ENCODE data around the gene ZDHHC11. TPM values are rescaled to one million over a fixed set of nuclear protein-coding genes. Genes with fewer than 3 reads are reported as not detected.

ZDHHC11 gene
- total RNA-seq, 4 donors from 2014 or later = 4.3 to 13.5 (median 10.9) TPM

- H3K36me3 ChIP-seq = no peaks in the 10 kb centered on the region
- peaks cover 7 to 24% (median 18%) of the 10 kb centered on the region in 4 donors for H3K4me1 ChIP-seq
- peaks cover 0 to 56% (median 0%) of the 10 kb centered on the region in 4 donors for H3K27me3 ChIP-seq
- no peak overlapping the region for H3K27ac ChIP-seq (replicated peaks in 1 of 4)
- no peak for DNase-seq (ENCODE audit: extremely low spot score)
- TF ChIP-seq, protein P1, sequence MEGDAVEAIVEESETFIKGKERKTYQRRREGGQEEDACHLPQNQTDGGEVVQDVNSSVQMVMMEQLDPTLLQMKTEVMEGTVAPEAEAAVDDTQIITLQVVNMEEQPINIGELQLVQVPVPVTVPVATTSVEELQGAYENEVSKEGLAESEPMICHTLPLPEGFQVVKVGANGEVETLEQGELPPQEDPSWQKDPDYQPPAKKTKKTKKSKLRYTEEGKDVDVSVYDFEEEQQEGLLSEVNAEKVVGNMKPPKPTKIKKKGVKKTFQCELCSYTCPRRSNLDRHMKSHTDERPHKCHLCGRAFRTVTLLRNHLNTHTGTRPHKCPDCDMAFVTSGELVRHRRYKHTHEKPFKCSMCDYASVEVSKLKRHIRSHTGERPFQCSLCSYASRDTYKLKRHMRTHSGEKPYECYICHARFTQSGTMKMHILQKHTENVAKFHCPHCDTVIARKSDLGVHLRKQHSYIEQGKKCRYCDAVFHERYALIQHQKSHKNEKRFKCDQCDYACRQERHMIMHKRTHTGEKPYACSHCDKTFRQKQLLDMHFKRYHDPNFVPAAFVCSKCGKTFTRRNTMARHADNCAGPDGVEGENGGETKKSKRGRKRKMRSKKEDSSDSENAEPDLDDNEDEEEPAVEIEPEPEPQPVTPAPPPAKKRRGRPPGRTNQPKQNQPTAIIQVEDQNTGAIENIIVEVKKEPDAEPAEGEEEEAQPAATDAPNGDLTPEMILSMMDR (IDR thresholded peaks at IDR 0.05) = no peak
- TF ChIP-seq POLR2AphosphoS5 (IDR thresholded peaks at IDR 0.05) (no peak), POLR2A (IDR thresholded peaks at IDR 0.05; ENCODE audit: low read depth) (no peak), EP300 (IDR thresholded peaks at IDR 0.05) (no peak)
- H3K4me3 ChIP-seq = no peak overlapping the region
- no peaks in the 10 kb centered on the region for H3K9me3 ChIP-seq
- intact Hi-C loops (cut with DNase I) = no loop called here
- WGBS = 89% methylated on average over 55 of the region's 55 CpGs
These were observed 1.9 kb upstream of the ZDHHC11 start for GRCh38 chr5:852431-853401.

GRCh38 chr5:852018-852417 is 1.2 kb upstream of the ZDHHC11 start:
- Histone ChIP-seq H3K27me3 (peaks cover 0 to 56% (median 0%) of the 10 kb centered on the region in 4 donors), H3K4me3 (no peak overlapping the region), H3K9me3 (no peaks in the 10 kb centered on the region), H3K27ac (replicated peaks in 1 of 4) (no peak overlapping the region), H3K4me1 (peaks cover 7 to 24% (median 18%) of the 10 kb centered on the region in 4 donors), H3K36me3 (no peaks in the 10 kb centered on the region)
- DNase-seq (ENCODE audit: extremely low spot score) = no peak
- WGBS = 63% methylated on average over 5 of the region's 5 CpGs
- intact Hi-C loops (cut with DNase I) = no loop called here
- TF ChIP-seq EP300 (IDR thresholded peaks at IDR 0.05) (no peak), POLR2A (IDR thresholded peaks at IDR 0.05; ENCODE audit: low read depth) (no peak), POLR2AphosphoS5 (IDR thresholded peaks at IDR 0.05) (no peak)
- TF ChIP-seq, protein P1 (IDR thresholded peaks at IDR 0.05) = no peak

DNA sequence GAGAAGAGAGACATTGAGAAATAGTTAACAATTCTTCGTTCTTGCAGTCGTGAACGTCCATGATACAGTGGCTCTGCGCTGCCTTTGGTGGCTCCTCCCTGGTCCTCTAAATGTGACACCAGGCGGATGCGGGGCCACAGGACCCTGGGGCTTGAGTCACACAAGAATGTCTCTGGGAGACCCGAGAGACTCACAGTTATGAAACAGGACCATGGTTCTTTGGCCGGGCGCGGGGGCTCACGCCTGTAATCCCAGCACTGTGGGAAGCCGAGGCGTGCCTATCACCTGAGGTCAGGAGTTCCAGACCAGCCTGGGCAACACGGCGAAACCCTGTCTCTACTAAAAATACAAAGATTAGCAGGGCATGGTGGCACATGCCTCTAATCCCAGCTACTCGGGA is 767 bp upstream of the ZDHHC11 start:
- 85% methylated on average over 16 of the region's 16 CpGs for WGBS

GRCh38 chr5:851076-851475 is 290 bp upstream of the ZDHHC11 start:
- Histone ChIP-seq H3K36me3 (peaks cover 0 to 6% (median 0%) of the 10 kb centered on the region in 4 donors), H3K9me3 (no peaks in the 10 kb centered on the region), H3K4me3 (no peak overlapping the region), H3K27ac (replicated peaks in 1 of 4) (no peak overlapping the region), H3K4me1 (peaks cover 7 to 24% (median 18%) of the 10 kb centered on the region in 4 donors), H3K27me3 (peaks cover 0 to 56% (median 0%) of the 10 kb centered on the region in 4 donors)
- intact Hi-C loops (cut with DNase I) = no loop called here
- TF ChIP-seq POLR2AphosphoS5 (IDR thresholded peaks at IDR 0.05) = no peak
- TF ChIP-seq POLR2A (IDR thresholded peaks at IDR 0.05; ENCODE audit: low read depth) = no peak
- TF ChIP-seq EP300 (IDR thresholded peaks at IDR 0.05) = no peak
- TF ChIP-seq, protein P1 (IDR thresholded peaks at IDR 0.05) = no peak
- DNase-seq (ENCODE audit: extremely low spot score) = no peak
- 58% methylated on average over 9 of the region's 19 CpGs for WGBS

More for the DNA sequence above, 767 bp upstream of the ZDHHC11 start:
- H3K27ac ChIP-seq (replicated peaks in 1 of 4) = no peak overlapping the region
- H3K36me3 ChIP-seq = peaks cover 0 to 4% (median 0%) of the 10 kb centered on the region in 4 donors
- intact Hi-C loops (cut with DNase I) = no loop called here
- no peak for DNase-seq (ENCODE audit: extremely low spot score)
- H3K9me3 ChIP-seq = no peaks in the 10 kb centered on the region
- H3K4me3 ChIP-seq = no peak overlapping the region
- peaks cover 7 to 24% (median 18%) of the 10 kb centered on the region in 4 donors for H3K4me1 ChIP-seq
- peaks cover 0 to 56% (median 0%) of the 10 kb centered on the region in 4 donors for H3K27me3 ChIP-seq
- TF ChIP-seq, protein P1 (IDR thresholded peaks at IDR 0.05) = no peak
- no peak for TF ChIP-seq POLR2A (IDR thresholded peaks at IDR 0.05; ENCODE audit: low read depth)

Data from esophagus muscularis mucosa (tissue), 4 donors.